Breast epithelium (tissue), 4 donors: ENCODE measurements around the gene RGL1. TPM values are rescaled to one million over a fixed set of nuclear protein-coding genes. Genes with fewer than 3 reads are reported as not detected.

ENCODE experiments used
- DNase-seq, 2 donors: peaks; one replicate each; pipeline ENCODE4 v3.0.0-alpha.2; 2019; ENCODE audit warnings: low spot score in 2 of 2
- H3K27ac ChIP-seq, 2 donors: fragments of 200-600 bp; sonication (generic) in 1 of 2; one replicate each; pipeline ENCODE4 v1.5.1; 2016 to 2019; ENCODE audit warnings: mild to moderate bottlenecking in 1 of 2
- H3K27me3 ChIP-seq, 2 donors: fragments of 200-600 bp; sonication (generic) in 1 of 2; one replicate each; pipeline versions ENCODE4 v1.5.1 to v1.6.0; 2017 to 2019; ENCODE audit warnings: control low read depth in 1 of 2, mild to moderate bottlenecking in 1 of 2
- H3K36me3 ChIP-seq: fragments of 200-600 bp; one replicate; pipeline ENCODE4 v1.5.1; 2019
- H3K4me1 ChIP-seq, 2 donors: fragments of 200-600 bp; sonication (generic); one replicate each; pipeline ENCODE4 v1.5.1; 2016 to 2019; ENCODE audit warnings: control low read depth in 1 of 2
- H3K4me3 ChIP-seq, 3 donors: fragments of 200-600 bp; sonication (generic); 1 replicate in 2 of 3; 2 replicates in 1 of 3; pipeline ENCODE4 v1.5.1; 2016 to 2019; ENCODE audit warnings: mild to moderate bottlenecking in 3 of 3, moderate library complexity in 2 of 3
- H3K9me3 ChIP-seq, 2 donors: fragments of 200-600 bp; sonication (generic) in 1 of 2; one replicate each; pipeline ENCODE4 v1.5.1; 2016 to 2019; ENCODE audit warnings: control low read depth in 1 of 2
- CTCF ChIP-seq, 3 donors: fragments of 450-650 bp; IDR thresholded peaks; one replicate each; pipeline ENCODE4 v1.5.1; 2016 to 2017; ENCODE audit warnings: antibody characterized with exemption in 3 of 3, mild to moderate bottlenecking in 3 of 3, moderate library complexity in 3 of 3
- POLR2A ChIP-seq: fragments of 450-650 bp; IDR thresholded peaks from one replicate; pipeline ENCODE4 v1.6.1; 2016; ENCODE audit warnings: antibody characterized with exemption, mild to moderate bottlenecking, moderate library complexity
- POLR2AphosphoS5 ChIP-seq, 3 donors: sonication (generic); formaldehyde crosslinking; IDR thresholded peaks; one replicate each; pipeline ENCODE4 v1.6.1; 2017; ENCODE audit warnings: antibody characterized with exemption in 3 of 3
- intact Hi-C: fragments of 100-400 bp; cut with DNase I; formaldehyde crosslinking; loops from one replicate; pipeline ENCODE4 v1.15.1; 2023; ENCODE audit warnings: low total_unique reads
- total RNA-seq, 3 donors: library from RNA; depleted of rRNA; stranded (reverse); fragments of >200 nt; gene quantifications; one replicate each; pipeline ENCODE4 v1.1.0, GENCODE V29; 2016

RGL1 gene
- total RNA-seq, 3 donors from 2014 or later = 24.9 to 70.2 (median 26.8) TPM

GRCh38 chr1:183961132-183961531 is 156.2 kb downstream of the RGL1 start:
- no peaks in the 10 kb centered on the region for H3K36me3 ChIP-seq
- DNase-seq = no peak
- intact Hi-C loops = no loop called here
- H3K27me3 ChIP-seq = no peaks in the 10 kb centered on the region
- TF ChIP-seq POLR2A (no peak), POLR2AphosphoS5 (IDR thresholded peaks at IDR 0.05) (no peak), CTCF (IDR thresholded peaks at IDR 0.05) (no peak)
- no peak overlapping the region for H3K4me3 ChIP-seq
- no peak overlapping the region for H3K27ac ChIP-seq
- no peaks in the 10 kb centered on the region for H3K9me3 ChIP-seq
- no peaks in the 10 kb centered on the region for H3K4me1 ChIP-seq

- DNase-seq = no peak
- TF ChIP-seq POLR2AphosphoS5 (IDR thresholded peaks at IDR 0.05) (no peak), POLR2A (no peak), CTCF (IDR thresholded peaks at IDR 0.05) (no peak)
Observed at GRCh38 chr1:183962903-183963302, 158.0 kb downstream of the RGL1 start.

GRCh38 chr1:183965726-183966125 is 160.8 kb downstream of the RGL1 start:
- no peak for DNase-seq
- Histone ChIP-seq H3K4me1 (no peaks in the 10 kb centered on the region), H3K27ac (no peak overlapping the region), H3K4me3 (no peak overlapping the region), H3K36me3 (no peaks in the 10 kb centered on the region), H3K27me3 (no peaks in the 10 kb centered on the region), H3K9me3 (no peaks in the 10 kb centered on the region)
- no peak for TF ChIP-seq CTCF (IDR thresholded peaks at IDR 0.05)
- TF ChIP-seq POLR2A = no peak
- no peak for TF ChIP-seq POLR2AphosphoS5 (IDR thresholded peaks at IDR 0.05)
- intact Hi-C loops = no loop called here

More at GRCh38 chr1:183962903-183963302, 158.0 kb downstream of the RGL1 start:
- Histone ChIP-seq H3K27me3 (no peaks in the 10 kb centered on the region), H3K36me3 (no peaks in the 10 kb centered on the region), H3K9me3 (no peaks in the 10 kb centered on the region), H3K4me1 (no peaks in the 10 kb centered on the region), H3K27ac (no peak overlapping the region), H3K4me3 (no peak overlapping the region)
- intact Hi-C loops = no loop called here

DNA sequence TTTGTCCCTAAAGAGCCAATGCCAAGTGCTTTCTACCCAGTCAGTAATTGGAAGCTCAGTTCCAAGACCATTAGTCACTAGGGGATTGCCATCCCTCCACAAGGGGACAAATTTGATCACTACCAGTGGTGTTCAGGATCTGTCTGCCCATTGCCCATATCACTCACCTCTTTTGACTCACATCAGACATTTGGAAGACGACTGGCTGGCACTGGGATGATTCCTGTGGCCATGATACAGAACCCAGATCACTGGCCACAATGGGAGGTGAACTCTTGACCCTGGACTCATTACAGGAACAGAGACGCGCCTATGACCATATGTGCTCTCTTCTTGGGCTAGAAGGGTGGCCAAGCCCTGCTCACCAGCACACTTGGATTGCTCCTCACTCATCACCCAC is 161.6 kb downstream of the RGL1 start:
- Histone ChIP-seq H3K4me1 (no peaks in the 10 kb centered on the region), H3K9me3 (no peaks in the 10 kb centered on the region), H3K27me3 (no peaks in the 10 kb centered on the region), H3K36me3 (no peaks in the 10 kb centered on the region), H3K27ac (no peak overlapping the region), H3K4me3 (no peak overlapping the region)
- no peak for DNase-seq
- TF ChIP-seq POLR2AphosphoS5 (IDR thresholded peaks at IDR 0.05) (no peak), POLR2A (no peak), CTCF (IDR thresholded peaks at IDR 0.05) (no peak)
- intact Hi-C loops = no loop called here

GRCh38 chr1:183967914-183968313 is 163.0 kb downstream of the RGL1 start:
- no peak for TF ChIP-seq CTCF (IDR thresholded peaks at IDR 0.05)
- TF ChIP-seq POLR2AphosphoS5 (IDR thresholded peaks at IDR 0.05) = no peak
- TF ChIP-seq POLR2A = no peak
- H3K27me3 ChIP-seq = no peaks in the 10 kb centered on the region
- H3K36me3 ChIP-seq = no peaks in the 10 kb centered on the region
- H3K27ac ChIP-seq = no peak overlapping the region
- H3K9me3 ChIP-seq = no peaks in the 10 kb centered on the region
- H3K4me3 ChIP-seq = no peak overlapping the region
- DNase-seq = no peak
- intact Hi-C loops = no loop called here
- H3K4me1 ChIP-seq = no peaks in the 10 kb centered on the region
